Lung (tissue), 12 donors: Measurements from ENCODE around the gene WDR73. TPM values are rescaled to one million over a fixed set of nuclear protein-coding genes. Genes with fewer than 3 reads are reported as not detected.

Experiments used
- ATAC-seq: fragments of 200-7000 bp; cut with Tn5 transposase; one replicate; pipeline ENCODE4 v1.9.1; 2020; ENCODE audit warnings: moderate number of reproducible peaks; ENCODE audit not compliant: insufficient read depth, low FRiP score
- DNase-seq, 3 donors: peaks; one replicate each; pipeline ENCODE4 v3.0.0-alpha.2; 2013 to 2017
- H3K27ac ChIP-seq, 2 donors: one replicate each; pipeline ENCODE4 v1.5.1; 2013; ENCODE audit warnings: mild to moderate bottlenecking in 2 of 2, moderate library complexity in 2 of 2, control low read depth in 1 of 2, inconsistent platforms in 1 of 2, low read depth in 1 of 2, low read length in 1 of 2
- H3K27me3 ChIP-seq, 3 donors: one replicate each; pipeline ENCODE4 v1.5.1; 2013; ENCODE audit warnings: low read length in 2 of 3; ENCODE audit not compliant: control insufficient read depth in 3 of 3, insufficient read depth in 3 of 3
- H3K36me3 ChIP-seq, 4 donors: one replicate each; pipeline ENCODE4 v1.5.1; 2013; ENCODE audit warnings: low read length in 4 of 4, mild to moderate bottlenecking in 1 of 4, moderate library complexity in 1 of 4; ENCODE audit not compliant: control insufficient read depth in 4 of 4, insufficient read depth in 4 of 4
- H3K4me1 ChIP-seq, 5 donors: one replicate each; pipeline ENCODE4 v1.5.1; 2013; ENCODE audit warnings: low read length in 5 of 5, mild to moderate bottlenecking in 2 of 5, moderate library complexity in 1 of 5; ENCODE audit not compliant: control insufficient read depth in 5 of 5, insufficient read depth in 5 of 5
- H3K4me3 ChIP-seq: one replicate; pipeline ENCODE4 v1.5.1; 2013; ENCODE audit warnings: mild to moderate bottlenecking, control low read depth, moderate library complexity
- H3K9ac ChIP-seq, 2 donors: one replicate each; pipeline ENCODE4 v1.5.1; 2013; ENCODE audit warnings: low read length in 2 of 2, control low read depth in 1 of 2; ENCODE audit not compliant: insufficient read depth in 1 of 2
- H3K9me3 ChIP-seq, 4 donors: one replicate each; pipeline ENCODE4 v1.5.1; 2013; ENCODE audit warnings: low read length in 3 of 4, mild to moderate bottlenecking in 1 of 4, moderate library complexity in 1 of 4; ENCODE audit not compliant: control insufficient read depth in 4 of 4, insufficient read depth in 3 of 4
- WGBS, 2 donors: extraction: QIAGEN DNeasy Blood & Tissue Kit; methylation state at CpG; one replicate each; pipeline ENCODE4 v1.1.7; 2013; 5-methylcytosine and 5-hydroxymethylcytosine counted together
- polyA plus RNA-seq, 2 donors: library from polyadenylated mRNA; stranded (reverse); fragments of 200-250 nt; gene quantifications; one replicate each; pipeline ENCODE4 v1.2.1, GENCODE V29; 2013
- total RNA-seq, 2 donors: library from RNA; depleted of rRNA in 1 of 2; stranded (reverse); fragments of >200 nt in 1 of 2; gene quantifications; one replicate each; pipeline ENCODE4 v1.2.1, GENCODE V29; 2014 to 2021
- TF ChIP-seq, protein P1 (sequence below): IDR thresholded peaks from 2 replicates; pipeline ENCODE4 v1.5.1; 2012; ENCODE audit warnings: mild to moderate bottlenecking; ENCODE audit errors: control extremely low read depth, extremely low read depth
- donor health status: control.
- donor health status: control.
- donor health status: Bipolar disorder and iron deficiency.
- donor health status: healthy.
- donor health status: DM: yes; HTN: yes; CAD: no.

WDR73 gene
- total and polyA plus RNA-seq, 4 donors, result 18.2 to 35.6 (median 26.5) TPM

DNA sequence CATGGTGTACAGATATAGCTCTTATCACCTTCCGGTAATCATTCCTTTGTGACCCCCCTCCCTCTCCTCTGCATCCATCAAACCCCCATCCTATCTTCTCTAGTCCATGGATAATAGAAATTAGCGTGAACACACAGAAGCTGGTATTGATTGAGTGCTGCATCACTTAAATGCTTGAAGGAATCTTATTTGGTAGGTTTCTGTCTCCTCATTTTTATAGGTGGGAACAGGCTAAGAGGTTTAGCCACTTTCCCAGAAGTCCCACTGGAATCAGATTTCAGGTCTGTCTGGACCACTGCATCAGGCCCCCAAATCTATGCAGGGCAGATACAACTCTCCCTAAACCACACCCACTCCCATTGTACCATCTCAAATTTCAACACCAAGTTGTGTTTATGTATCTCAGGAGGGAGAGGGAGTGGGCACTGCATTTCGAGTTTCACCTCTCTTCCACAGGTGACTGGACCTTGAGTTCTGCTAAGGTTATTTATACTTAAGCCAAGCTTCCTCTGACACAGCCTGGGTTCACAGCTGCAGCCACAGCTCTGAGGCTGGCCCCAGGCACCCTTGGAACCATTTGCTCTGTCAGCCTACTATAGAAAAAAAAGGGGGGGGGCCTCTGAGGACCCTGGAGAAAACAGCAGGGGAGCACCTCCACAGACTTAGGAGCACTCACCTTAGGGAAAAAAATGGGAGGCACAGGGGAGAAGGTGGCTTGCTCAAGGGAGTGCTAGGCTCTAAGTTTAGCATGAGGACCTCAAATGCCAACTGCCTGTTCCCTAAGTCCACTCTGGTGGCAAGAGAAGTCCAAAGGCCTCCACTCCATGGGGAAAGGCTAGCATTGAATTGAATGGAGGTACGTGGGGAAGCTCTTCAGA is 6.1 kb upstream of the WDR73 start:
- TF ChIP-seq, protein P1, sequence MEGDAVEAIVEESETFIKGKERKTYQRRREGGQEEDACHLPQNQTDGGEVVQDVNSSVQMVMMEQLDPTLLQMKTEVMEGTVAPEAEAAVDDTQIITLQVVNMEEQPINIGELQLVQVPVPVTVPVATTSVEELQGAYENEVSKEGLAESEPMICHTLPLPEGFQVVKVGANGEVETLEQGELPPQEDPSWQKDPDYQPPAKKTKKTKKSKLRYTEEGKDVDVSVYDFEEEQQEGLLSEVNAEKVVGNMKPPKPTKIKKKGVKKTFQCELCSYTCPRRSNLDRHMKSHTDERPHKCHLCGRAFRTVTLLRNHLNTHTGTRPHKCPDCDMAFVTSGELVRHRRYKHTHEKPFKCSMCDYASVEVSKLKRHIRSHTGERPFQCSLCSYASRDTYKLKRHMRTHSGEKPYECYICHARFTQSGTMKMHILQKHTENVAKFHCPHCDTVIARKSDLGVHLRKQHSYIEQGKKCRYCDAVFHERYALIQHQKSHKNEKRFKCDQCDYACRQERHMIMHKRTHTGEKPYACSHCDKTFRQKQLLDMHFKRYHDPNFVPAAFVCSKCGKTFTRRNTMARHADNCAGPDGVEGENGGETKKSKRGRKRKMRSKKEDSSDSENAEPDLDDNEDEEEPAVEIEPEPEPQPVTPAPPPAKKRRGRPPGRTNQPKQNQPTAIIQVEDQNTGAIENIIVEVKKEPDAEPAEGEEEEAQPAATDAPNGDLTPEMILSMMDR, result no peak
- H3K27me3 ChIP-seq, result no peaks in the 10 kb centered on the region
- H3K4me3 ChIP-seq, result no peak overlapping the region
- no peak overlapping the region for H3K27ac ChIP-seq
- peaks cover 0 to 2% (median 0%) of the 10 kb centered on the region in 4 donors for H3K36me3 ChIP-seq
- peaks cover 0 to 12% (median 3%) of the 10 kb centered on the region in 5 donors for H3K4me1 ChIP-seq
- ATAC-seq, result no peak
- 88% methylated on average over 4 of the region's 4 CpGs for WGBS, 2 donors
- H3K9ac ChIP-seq, result no peak overlapping the region
- DNase-seq, result no peak
- no peaks in the 10 kb centered on the region for H3K9me3 ChIP-seq

DNA sequence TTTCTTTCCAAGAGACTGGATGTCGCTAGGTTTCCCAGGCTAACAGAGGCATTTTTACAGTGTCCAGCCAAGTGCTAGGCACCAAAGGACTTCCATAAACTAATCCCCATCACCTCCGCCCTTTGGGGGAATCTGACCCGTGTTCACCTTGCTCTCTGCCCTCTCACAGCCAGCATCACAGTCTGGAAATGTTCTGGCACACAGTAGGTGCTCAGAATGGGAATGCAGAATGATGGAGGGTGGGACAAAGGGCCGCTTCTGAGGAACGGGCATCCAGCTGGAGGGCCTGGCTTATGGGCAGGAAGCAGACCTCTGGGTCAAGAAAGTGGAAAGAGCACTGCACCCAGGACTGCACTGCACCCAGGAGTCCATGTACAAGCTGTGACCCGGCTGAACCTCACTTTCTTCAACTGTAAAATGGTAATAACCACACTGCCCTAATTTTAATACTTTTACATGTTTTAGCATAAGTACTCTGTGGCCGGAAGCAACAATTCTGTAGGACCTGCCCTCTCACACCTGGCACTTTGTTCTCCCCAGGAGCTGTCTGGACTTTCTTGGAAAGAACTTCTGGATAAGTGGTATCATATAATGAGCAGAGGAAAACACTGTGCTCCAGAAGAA is 4.8 kb upstream of the WDR73 start:
- Histone ChIP-seq H3K27me3 (no peaks in the 10 kb centered on the region), H3K4me1 (peaks cover 0 to 12% (median 3%) of the 10 kb centered on the region in 5 donors), H3K9me3 (no peaks in the 10 kb centered on the region), H3K4me3 (no peak overlapping the region), H3K9ac (no peak overlapping the region), H3K36me3 (no peaks in the 10 kb centered on the region), H3K27ac (peak overlapping the region; percentile 37 to 69)
- TF ChIP-seq, protein P1, result no peak
- DNase-seq (no peak), ATAC-seq (no peak)
- 48 to 53% methylated on average over 7 of the region's 7 CpGs for WGBS, 2 donors

DNA sequence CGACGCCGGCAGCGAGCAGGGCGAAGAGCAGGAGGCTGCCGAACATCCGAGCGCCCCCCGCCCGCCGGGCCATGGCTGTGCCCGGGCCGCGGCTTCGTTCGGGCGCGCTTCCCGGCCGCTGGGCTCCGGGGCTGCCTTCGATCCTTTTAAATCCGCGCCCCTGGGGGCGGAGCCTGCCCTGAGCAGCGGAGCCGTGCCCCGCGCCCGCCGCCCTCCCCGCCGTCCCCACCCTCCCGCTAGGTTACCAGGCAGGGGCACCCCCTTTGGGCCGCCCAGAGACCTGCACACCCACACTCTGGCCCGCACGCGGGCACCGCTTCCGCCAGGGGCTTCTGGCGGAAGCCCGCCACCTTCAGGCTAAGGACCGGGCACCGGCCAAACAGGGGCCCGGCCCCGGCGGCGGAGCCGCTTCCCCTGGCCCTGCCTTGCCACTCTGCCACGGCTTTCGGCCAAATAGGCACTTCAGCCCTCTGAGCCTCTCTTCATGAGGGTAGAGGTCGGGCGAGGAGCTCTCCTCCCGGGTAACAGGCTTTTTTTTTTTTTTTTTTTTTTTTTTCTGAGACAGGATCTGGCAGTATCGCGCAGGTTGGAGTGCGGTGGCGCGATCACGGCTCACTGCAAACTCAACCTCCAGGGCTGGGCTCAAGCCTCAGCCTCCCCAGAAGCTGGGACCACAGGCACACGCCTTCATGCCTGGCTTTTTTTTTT is 4.2 kb upstream of the WDR73 start, which contains the start of gene NMB:
NMB (minus strand) TSS at position 120 of the 708 bp plus-strand sequence; CDS start at position 73, 47 bp downstream.
- peak within 1 kb of the TSS; percentile 34 for H3K4me3 ChIP-seq
- H3K4me1 ChIP-seq, result peaks cover 3 to 15% (median 6%) of the 10 kb centered on the region in 5 donors
- DNase-seq (peak; percentile 77 to 88 (median 84)), ATAC-seq (peak; percentile 50)
- TF ChIP-seq, protein P1, result peak; percentile 41
- 0% methylated on average over 40 to 61 of the region's 61 CpGs for WGBS, 2 donors
- no peaks in the 10 kb centered on the region for H3K36me3 ChIP-seq
- no peaks in the 10 kb centered on the region for H3K27me3 ChIP-seq
- H3K27ac ChIP-seq, result peak within 1 kb of the TSS; percentile 58 to 69
- H3K9ac ChIP-seq, result peak within 1 kb of the TSS in 1 of 2 donors; percentile 47
- H3K9me3 ChIP-seq, result no peaks in the 10 kb centered on the region
